HG02610 (cell line): ENCODE data around the gene ETHE1.
"Not testable (repeated sequence)": the region's sequence is repeated elsewhere in the genome, so short reads cannot be mapped to it uniquely, and the experiment has no call there.

ENCODE experiments used
- ATAC-seq: cut with Tn5 transposase; IDR thresholded peaks from one replicate; pipeline ENCODE4 v1.9.1; 2021; ENCODE audit warnings: mild to moderate bottlenecking, moderate library complexity; ENCODE audit not compliant: unreplicated experiment

The ETHE1 gene

DNA sequence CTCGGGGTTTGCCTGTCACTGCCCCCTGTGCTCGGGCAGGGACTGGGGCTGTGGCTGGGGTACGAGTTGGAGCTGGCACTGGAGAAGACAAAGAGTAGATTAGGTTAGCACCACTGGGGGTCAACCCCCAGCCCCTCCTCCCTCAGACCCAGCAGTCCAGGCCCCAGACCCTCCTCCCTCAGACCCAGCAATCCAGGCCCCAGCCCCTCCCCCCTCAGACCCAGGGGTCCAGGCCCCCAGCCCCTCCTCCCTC, 25.1 kb upstream of the ETHE1 start:
- ATAC-seq, result no peak

DNA sequence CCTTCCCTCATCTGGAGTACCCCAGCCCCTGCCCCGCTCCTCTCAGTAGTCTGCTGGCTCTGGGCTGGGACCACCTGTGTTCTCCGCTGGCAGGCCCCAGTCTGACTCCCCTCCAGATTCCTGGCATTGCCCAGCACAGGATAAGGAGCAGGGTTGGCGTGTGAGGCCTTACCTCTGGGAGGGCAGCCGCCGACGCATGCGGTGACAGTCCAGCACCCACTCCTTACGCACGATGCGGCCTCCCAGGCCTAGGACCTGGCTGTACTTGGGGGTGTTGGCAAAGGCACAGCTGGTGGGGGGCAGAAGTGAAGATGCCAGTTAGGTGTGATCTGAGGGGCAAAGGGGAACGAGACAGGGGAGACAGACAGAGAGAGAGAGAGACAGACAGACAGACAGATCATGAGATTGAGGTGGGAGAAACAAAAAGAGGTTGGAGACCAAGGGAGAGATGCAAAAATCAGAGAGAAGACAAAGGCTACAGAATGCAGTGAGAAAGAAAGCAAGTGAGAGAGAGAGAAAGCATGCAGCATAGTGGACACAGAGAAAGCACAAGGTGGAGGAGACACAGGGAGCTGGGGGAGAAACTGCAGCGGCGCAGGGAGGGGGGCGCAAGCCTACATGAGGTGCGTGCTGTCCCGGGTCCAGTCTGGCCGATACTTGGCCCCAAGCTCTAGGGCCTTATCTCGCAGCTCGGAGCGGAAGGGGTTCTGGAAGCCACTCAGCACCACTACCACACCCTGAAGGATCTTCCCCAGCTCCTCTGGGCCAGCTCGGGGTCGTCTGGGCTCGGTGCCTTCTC, 24.6 kb upstream of the ETHE1 start:
- ATAC-seq, result no peak

DNA sequence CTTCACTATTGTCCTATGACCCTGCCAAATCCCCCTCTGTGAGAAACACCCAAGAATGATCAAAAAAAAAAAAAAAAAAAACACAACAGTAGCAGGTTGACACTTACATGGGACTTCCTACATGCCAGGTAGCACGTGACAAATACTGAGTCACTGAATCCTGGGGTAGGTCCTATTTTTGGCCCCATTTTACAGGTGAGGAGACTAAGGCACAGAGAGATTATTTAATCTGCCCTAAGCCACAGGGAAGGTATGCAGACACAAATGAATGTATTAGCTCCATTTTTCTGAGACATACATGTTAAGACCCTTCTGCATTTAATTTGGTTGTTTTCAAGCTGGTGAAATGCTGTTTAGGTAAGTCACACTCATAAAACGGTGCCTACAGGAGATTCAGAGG, 21.7 kb upstream of the ETHE1 start:
- no peak for ATAC-seq

DNA sequence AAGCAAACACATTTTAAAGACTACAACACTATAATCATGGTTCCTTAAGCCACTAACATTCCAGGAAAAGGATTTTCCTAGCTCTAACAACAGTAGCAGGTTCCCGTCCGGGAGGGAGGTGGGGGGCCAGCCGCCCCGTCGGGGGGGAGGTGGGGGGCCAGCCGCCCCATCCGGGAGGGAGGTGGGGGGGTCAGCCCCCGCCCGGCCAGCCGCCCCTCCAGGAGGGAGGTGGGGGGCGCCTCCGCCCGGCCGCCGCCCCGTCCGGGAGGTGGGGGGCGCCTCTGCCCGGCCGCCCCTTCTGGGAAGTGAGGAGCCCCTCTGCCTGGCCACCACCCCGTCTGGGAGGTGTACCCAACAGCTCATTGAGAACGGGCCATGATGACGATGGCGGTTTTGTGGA, 20.9 kb upstream of the ETHE1 start:
- not testable (repeated sequence) for ATAC-seq

DNA sequence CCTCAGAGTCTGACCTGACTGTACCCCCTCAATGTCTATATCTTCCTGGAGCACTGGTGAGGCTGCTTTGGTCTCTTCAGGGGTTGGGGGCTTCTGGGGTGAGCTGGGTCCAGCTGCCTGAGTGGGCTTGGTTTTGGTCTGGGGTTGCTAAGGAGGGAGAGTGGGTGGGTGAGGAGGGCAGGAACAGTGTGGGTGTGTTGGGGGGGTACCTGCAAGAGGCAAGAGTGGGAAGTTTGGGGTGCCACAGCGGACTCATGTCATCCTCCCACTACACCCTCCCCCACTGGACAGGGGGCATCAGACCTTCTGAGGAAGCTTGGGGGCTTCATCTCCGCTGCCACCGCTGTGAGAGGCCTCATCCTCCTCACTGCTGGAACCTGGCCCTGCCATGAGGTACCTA, 19.6 kb upstream of the ETHE1 start:
- ATAC-seq, result no peak

DNA sequence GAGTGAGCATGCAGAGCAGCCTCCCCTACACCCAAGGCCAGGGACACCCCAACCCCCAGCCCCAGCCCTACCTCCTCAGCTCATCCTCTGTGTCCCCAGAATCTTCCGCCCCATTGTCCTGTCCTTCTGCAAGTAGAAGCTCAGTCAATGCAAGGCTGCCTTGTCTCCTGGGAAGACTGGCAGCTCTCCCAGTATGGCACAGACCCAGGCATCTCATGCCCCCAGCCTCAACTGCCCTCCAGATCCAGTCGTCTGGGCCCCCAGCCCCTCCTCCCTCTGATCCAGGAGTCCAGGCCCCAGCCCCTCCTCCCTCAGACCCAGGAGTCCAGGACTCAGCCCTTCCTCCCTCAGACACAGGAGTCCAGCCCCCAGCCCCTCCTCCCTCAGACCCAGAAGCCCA, 19.0 kb upstream of the ETHE1 start:
- no peak for ATAC-seq

DNA sequence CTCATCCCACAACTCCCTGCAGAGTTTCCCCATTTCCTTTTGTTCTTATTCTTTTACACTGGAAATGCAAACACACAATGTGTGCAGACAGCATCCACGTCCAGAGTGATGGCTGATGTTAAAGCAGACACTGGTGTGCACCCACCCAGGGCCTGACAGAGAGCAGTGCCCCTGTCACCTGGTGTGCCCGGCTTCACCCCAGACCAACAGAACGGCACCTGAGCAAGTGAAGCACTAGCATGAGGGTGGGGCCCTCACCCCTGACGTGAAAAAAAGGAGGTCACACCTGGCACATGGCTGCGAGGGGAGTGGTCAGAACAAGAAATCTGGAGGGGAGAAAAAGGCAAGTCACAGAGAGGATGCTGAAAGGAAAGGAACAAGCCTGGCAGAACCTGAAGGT, 18.3 kb upstream of the ETHE1 start:
- no peak for ATAC-seq

DNA sequence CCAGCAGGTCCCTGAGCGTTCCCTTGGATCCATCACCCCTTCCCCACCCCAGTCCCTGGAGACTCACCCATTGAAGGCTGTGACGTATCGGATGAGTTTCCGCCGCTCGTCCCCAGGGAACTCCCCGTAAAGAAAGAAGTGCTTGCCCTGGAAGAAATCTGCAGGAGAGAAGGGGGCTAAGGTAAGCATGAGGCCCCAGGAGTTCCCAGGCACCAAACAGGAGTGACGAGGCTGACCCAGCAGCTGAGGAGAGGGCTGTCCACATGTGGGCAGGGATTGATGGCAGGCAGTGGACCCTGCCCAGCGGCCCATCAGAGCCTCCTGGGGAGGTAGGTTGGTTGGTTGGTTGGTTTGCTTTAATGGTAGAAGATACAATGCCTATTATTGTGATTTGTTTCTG, 17.1 kb upstream of the ETHE1 start:
- ATAC-seq, result no peak

DNA sequence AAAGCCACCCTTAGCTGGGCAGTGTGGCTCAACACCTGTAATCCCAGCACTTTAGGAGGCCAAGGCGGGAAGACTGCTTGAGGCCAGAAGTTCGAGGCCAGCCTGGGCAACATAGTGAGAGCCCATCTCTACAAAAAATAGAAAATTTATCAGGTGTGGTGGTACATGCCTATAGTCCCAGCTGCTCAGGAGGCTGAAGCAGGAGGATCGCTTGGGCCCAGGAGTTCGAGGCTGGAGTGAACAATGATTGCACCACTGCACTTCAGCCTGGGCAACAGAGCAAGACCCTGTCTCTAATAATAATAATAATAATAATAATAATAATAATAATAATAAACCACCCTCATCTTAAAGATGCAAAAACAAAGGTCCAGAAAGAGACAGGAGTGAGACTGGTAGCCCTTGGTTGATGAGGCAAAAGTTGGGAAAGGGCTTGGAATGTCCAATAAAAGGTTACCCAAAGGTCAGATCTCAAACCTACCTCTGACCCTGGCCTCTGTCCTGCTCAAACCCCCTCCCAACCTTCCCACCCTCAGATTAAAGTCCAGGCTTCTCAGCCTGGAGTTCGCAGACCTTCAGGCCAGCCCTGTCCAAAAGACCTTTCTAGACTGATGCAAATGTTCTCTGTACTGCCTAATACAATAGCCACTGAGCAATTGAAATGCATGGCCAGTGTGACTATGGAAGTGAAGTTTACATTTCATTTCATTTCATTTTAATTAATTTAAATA, 15.1 kb upstream of the ETHE1 start:
- ATAC-seq, result no peak

DNA sequence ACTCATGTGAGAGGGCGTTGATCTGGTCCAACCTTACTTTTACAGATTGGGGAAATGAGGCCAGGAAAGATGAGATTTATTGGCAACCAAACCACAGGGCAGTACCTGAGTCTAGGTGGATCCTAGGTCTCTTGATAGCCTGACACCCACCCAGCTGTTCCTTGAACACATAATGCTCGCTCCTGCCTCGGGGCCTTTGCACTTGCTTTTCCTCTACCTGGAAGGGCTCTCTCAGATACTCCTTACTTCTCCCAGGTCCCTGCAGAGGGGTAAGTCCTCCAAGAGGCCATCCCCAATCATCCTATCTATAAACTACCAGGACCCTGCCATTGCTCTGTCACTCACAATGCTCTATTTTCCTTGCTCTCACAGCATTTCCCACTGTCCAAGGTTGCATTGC, 13.4 kb upstream of the ETHE1 start:
- ATAC-seq, result no peak

DNA sequence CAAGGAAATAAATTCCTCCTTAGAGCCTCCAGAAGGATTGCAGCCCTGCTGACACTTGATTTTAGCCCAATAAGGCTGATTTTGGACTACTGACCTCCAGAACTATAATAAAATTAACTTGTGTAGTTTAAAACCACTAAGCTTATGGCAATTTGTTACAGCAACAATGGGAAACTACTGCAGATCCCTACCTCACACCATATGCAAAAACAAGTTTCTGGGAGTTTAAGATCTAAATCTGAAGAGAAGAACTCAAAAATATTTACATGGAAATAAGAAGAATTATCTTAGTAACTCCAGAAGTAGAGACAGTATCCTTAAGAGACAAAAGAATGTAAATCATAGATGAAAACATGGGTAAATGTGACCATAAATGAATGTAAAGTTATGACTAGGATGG, 11.9 kb upstream of the ETHE1 start:
- ATAC-seq, result no peak

DNA sequence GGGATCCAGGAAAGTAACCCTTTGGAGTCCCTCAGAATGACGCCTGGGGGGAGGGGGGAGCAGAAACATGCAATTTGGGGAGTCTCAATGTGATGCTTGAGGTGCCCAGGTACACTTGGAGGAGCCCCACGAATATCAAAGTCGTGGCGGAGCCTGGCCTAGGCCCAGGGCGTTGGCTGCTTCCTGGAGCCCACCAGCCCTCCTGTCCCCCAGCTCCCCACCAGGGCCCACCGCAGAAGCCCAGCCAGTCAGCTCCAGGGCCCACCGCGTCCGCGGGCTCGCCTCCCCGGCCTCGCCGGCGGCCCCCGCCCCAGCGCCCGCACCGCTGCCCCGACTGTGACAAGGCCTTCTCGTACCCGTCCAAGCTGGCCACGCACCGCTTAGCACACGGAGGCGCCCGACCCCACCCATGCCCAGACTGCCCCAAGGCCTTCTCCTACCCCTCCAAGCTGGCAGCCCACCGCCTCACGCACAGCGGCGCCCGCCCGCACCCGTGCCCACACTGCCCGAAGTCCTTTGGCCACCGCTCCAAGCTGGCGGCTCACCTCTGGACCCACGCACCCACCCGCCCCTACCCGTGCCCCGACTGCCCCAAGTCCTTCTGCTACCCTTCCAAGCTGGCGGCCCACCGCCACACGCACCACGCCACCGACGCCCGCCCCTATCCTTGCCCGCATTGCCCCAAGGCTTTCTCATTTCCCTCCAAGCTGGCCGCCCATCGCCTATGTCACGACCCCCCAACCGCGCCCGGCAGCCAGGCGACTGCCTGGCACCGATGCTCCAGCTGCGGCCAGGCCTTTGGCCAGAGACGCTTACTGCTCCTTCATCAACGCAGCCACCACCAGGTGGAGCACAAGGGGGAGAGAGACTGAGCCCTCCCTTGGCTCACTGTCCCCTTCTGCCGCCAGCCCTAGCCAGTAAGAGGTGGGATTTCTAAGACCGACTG, 8.1 kb upstream of the ETHE1 start:
- ATAC-seq, result no peak

DNA sequence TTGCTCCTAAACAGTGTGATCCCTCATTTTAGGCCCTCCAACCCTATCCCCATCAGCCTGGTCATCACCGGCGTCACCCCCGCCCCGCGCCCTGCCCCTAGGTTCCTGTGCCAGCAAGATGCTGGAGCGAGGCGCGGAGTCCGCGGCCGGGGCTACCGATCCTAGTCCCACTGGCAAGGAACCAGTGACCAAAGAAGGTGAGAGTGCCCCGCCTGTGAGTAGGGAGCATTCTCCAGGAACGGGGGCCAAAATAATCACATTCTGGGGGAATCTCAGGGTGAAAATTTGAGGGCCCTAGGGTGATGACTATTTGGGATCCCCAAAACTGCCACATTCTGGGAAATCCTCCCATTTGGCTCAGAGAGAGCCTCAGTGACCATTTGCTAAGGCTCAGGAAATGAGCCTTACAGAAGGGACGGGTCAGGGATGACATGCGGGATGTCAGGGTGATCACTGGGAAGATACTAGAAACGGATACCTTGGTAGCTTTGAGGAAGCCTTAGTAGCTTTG, 7.4 kb upstream of the ETHE1 start:
- no peak for ATAC-seq

DNA sequence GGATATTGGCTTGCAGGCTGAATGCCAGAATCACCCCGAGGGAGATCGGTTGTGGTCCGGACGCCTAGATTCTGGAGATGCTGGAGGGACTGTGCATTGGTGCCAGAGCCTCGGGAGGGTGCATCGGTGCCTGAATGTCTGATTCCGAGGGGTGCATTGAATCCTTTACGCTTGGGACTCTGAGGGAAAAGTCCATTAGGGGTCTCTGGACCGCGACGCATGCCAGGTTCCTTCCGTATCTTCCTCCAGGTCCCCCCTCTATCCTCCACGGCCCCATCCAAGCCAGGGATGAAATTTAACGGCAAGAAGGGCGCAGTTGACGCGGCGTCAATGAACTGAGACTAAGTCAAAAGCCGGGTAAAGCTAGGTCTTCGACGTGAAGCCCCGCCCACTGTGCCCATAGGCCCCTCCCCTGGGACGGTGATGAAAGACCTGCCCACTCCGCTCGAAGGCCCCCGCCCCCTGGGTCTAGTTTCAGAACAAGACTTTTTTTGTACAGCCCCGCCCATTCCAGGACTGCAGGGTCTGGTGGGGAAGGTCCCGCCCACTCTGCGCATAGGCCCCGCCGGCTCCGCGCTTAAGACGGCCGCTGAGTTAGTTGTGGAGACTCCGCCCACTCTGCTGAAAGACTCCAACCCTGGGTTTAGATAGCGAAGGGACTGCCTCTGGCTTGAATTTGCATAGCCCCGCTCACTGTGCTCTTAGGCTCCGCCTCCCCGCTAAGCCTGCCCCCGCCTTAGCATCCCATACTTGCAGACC, 6.7 kb upstream of the ETHE1 start:
- peak; percentile 58 for ATAC-seq

DNA sequence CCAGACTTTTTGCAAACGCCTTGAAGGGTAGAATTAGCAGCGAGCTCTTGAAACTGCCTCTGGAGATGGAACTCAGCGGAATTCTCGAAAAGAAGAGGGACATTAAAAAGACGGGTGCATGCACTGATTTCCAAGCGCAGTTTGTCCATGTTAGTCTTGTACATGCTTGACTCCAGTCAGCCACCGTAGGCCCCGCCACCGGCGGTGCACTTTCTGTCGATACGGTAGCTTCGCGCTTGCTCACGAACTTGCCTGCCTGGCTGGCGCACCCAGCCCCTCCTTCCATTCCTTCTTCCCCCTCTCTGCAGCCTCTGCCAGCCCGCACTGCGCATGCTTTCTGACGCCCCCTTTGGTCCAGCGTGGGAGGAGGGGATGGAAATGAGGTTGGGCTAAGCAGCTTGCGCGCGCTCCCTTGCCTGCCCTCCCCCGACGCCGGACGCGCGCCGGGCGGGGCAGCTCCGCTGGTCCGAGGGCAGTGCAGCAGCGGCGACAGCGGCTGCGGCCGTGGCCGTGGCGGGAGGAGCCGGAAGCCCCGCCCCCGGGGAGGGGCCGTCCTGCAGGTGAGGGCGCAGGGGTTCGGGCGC, 6.1 kb upstream of the ETHE1 start, which contains the start of gene ZNF575:
TSS of gene ZNF575 (plus strand) at position 227 of the 584 bp plus-strand sequence. CDS start 1,235 bp downstream, outside the sequence.
- ATAC-seq, result peak; percentile 50

DNA sequence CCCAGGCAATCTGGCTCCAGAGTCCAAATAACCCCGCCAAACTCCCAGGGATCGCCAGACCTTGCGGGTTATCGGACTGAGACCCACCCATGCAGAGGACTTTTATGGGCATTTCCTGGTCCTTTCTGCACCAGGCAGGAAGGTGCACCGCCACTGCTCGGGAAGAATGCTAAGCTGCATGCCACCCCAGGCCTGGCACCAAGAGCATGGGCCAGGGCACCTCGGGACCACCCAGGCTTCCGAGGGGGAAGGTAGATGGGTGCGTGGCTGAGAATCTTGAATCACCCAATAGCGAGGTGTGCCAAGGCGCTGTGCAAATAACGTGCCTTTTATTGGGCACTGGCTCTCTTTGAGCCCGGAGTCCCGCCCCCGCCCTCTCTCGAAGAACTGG, 5.6 kb upstream of the ETHE1 start:
- ATAC-seq, result no peak

DNA sequence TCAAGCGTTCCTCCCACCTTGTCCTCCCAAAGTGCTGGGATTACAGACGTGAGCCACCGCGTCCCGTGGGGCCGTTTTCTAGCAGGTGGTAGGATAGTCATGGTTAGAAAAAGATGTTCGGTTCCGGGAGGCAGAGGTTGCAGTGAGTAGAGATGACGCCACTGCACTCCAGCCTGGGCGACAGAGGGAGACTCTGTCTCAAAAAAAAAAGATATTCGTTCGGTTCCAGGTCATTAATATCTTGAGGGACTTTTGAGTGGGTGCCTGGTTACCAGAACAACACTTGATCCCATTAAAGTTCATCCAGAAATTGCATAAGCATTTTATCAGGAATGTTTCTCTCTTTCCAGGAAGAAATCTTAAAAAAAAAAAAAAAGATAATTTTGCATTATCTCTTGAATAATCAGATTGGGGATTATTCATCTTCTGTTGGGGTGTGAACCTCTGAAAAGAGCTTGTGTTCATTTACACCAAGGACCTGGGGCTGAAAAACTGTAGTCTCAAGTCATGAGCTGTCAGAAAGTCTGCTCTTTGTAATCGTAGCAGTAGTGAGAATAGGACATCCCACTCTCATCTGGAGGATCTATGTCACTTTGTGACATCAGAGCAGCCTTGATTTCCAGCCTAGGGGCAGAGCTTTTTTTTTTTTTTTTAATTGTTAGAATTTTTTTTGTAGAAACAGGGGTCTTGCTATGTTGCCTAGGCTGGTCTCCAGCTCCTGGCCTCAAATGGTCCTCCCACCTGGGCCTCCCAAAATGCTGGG, 1.0 kb upstream of the ETHE1 start:
- ATAC-seq, result no peak

DNA sequence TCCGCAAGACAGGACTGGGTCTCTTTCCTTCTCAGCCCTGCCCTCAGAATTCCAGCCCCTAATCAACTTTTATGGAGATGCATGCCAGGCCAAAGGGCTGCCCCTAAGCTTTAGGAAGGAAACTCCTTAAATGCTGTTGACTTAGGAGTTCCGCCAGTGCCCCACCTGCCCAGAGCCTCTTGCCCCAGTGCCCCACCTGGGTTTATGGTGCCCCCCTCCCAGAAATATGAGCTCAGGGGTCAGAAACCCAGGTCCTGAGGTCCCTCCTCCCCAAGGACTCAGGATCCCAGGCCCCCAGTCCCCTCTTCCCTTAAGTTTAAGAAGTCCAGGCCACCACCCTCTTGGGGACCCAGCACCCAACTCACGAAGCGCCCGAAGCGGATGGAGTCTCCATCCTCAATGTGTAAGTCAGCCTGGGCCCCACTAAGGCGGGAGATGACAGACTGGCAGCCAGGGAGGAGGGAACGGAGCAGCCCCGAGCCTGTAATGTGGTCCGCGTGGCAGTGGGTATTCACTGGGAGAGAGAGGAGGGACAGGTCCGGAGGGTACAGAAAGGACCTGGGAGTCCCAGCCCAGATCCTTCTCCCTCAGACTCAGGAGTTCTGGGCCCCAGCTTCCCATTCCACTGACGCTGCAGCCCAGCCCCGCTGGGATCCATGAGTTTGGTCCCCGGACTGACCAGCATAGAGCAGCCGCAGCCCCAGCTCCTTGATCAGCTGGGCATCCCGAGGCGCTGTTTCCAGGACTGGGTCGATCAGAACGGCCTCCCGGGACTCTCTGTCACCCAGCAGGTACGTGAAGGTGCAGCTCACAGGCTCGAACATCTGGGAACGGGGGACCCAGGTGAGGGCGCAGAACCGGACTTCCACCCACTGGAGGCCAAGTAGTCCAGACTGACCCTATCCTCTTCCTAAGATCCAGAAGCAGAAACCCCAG, 897 bp downstream of the ETHE1 start:
- no peak for ATAC-seq
